Upper lobe of left lung (tissue), 6 donors: ENCODE data around the gene KLHL30. TPM values are rescaled to one million over a fixed set of nuclear protein-coding genes. Genes with fewer than 3 reads are reported as not detected.

Experiments used
- ATAC-seq, 2 donors: fragments of 200-7000 bp; cut with Tn5 transposase; one replicate each; pipeline ENCODE4 v1.9.1; 2022; ENCODE audit warnings: mild to moderate bottlenecking in 2 of 2, moderate library complexity in 2 of 2; ENCODE audit not compliant: low FRiP score in 2 of 2
- DNase-seq, 2 donors: peaks; one replicate each; pipeline ENCODE4 v3.0.0-alpha.2; 2019 to 2020
- H3K27ac ChIP-seq, 4 donors: fragments of 200-600 bp; sonication (generic); one replicate each; pipeline ENCODE4 v1.5.1; 2016 to 2019
- H3K27me3 ChIP-seq, 4 donors: fragments of 200-600 bp; sonication (generic); one replicate each; pipeline ENCODE4 v1.5.1; 2017 to 2019
- H3K36me3 ChIP-seq, 4 donors: fragments of 200-600 bp; sonication (generic); one replicate each; pipeline ENCODE4 v1.5.1; 2016 to 2019
- H3K4me1 ChIP-seq, 4 donors: fragments of 200-600 bp; sonication (generic); one replicate each; pipeline ENCODE4 v1.5.1; 2018 to 2019
- H3K4me3 ChIP-seq, 4 donors: fragments of 200-600 bp; sonication (generic); one replicate each; pipeline ENCODE4 v1.5.1; 2017 to 2019; ENCODE audit warnings: mild to moderate bottlenecking in 2 of 4, moderate library complexity in 1 of 4
- H3K9me3 ChIP-seq, 4 donors: fragments of 200-600 bp; sonication (generic); one replicate each; pipeline ENCODE4 v1.5.1; 2018 to 2019
- EP300 ChIP-seq, 4 donors: sonication (generic); formaldehyde crosslinking; IDR thresholded peaks; one replicate each; pipeline ENCODE4 v1.5.1; 2017; ENCODE audit warnings: antibody characterized with exemption in 4 of 4, control low read depth in 2 of 4
- POLR2A ChIP-seq, 4 donors: fragments of 450-650 bp; IDR thresholded peaks; one replicate each; pipeline ENCODE4 v1.5.1; 2016 to 2017; ENCODE audit warnings: antibody characterized with exemption in 4 of 4, mild to moderate bottlenecking in 2 of 4
- POLR2AphosphoS5 ChIP-seq, 2 donors: sonication (generic); formaldehyde crosslinking; IDR thresholded peaks; one replicate each; pipeline ENCODE4 v1.5.1; 2017; ENCODE audit warnings: antibody characterized with exemption in 2 of 2
- WGBS, 2 donors: methylation state at CpG; one replicate each; pipeline ENCODE4 v1.1.5; 2017 to 2018; 5-methylcytosine and 5-hydroxymethylcytosine counted together
- total RNA-seq, 6 donors: library from RNA; depleted of rRNA in 4 of 6; stranded (reverse); fragments of >200 nt in 4 of 6; gene quantifications; one replicate each; pipeline versions ENCODE4 v1.1.0 to v1.2.1, GENCODE V29; 2016 to 2021
- TF ChIP-seq, protein P1 (sequence below), 6 experiments: fragments of 450-650 bp in 4 of 6; fragments of 200-600 bp in 2 of 6; sonication (generic) in 2 of 6; IDR thresholded peaks; one replicate each; pipeline ENCODE4 v1.5.1; 2016 to 2019; ENCODE audit warnings: antibody characterized with exemption in 6 of 6
- donor health status: DM: no; HTN: no; CAD: no; lungs with moderate emphysema.
- donor health status: DM: no; HTN: yes; CAD: no; lungs with severe emphysema.

KLHL30 gene
- total RNA-seq, 6 donors from 2014 or later: 0.30 to 1.3 (median 0.97) TPM; not detected in 2

DNA sequence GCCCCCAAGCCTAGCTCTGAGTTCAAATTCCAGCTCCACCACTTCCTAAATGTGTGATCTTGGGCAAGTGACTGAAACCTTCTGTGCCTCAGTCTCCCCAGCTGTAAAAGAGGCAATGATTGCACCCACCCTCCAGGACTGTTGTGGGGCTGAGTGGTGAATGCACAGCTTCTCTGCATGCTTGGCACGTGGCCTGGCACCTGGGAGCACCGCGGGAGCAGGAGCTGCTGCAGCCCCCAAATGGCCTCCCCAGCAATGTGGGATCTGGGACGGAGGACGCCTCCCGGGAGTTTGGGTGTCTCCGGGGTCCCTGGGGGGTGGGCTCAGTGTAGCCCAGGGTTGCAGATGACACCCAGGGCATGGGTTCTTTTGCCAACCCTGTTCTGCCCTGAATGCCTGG lies 1.6 kb downstream of the KLHL30 start:
- Histone ChIP-seq H3K4me3 (no peak overlapping the region), H3K36me3 (no peaks in the 10 kb centered on the region), H3K9me3 (no peaks in the 10 kb centered on the region), H3K27ac (no peak overlapping the region), H3K27me3 (no peaks in the 10 kb centered on the region), H3K4me1 (peaks cover 8 to 28% (median 18%) of the 10 kb centered on the region in 4 donors)
- ATAC-seq: no peak
- TF ChIP-seq EP300 (IDR thresholded peaks at IDR 0.05) (no peak), POLR2AphosphoS5 (IDR thresholded peaks at IDR 0.05) (no peak), POLR2A (IDR thresholded peaks at IDR 0.05) (no peak)
- TF ChIP-seq, protein P1, sequence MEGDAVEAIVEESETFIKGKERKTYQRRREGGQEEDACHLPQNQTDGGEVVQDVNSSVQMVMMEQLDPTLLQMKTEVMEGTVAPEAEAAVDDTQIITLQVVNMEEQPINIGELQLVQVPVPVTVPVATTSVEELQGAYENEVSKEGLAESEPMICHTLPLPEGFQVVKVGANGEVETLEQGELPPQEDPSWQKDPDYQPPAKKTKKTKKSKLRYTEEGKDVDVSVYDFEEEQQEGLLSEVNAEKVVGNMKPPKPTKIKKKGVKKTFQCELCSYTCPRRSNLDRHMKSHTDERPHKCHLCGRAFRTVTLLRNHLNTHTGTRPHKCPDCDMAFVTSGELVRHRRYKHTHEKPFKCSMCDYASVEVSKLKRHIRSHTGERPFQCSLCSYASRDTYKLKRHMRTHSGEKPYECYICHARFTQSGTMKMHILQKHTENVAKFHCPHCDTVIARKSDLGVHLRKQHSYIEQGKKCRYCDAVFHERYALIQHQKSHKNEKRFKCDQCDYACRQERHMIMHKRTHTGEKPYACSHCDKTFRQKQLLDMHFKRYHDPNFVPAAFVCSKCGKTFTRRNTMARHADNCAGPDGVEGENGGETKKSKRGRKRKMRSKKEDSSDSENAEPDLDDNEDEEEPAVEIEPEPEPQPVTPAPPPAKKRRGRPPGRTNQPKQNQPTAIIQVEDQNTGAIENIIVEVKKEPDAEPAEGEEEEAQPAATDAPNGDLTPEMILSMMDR (IDR thresholded peaks at IDR 0.05): no peak
- WGBS, 2 donors: 100% methylated on average over 6 of the region's 7 CpGs; no CpG with 5 or more reads in 1 of the 2 donors
- peak in 1 of 2 donors; percentile 72 for DNase-seq

DNA sequence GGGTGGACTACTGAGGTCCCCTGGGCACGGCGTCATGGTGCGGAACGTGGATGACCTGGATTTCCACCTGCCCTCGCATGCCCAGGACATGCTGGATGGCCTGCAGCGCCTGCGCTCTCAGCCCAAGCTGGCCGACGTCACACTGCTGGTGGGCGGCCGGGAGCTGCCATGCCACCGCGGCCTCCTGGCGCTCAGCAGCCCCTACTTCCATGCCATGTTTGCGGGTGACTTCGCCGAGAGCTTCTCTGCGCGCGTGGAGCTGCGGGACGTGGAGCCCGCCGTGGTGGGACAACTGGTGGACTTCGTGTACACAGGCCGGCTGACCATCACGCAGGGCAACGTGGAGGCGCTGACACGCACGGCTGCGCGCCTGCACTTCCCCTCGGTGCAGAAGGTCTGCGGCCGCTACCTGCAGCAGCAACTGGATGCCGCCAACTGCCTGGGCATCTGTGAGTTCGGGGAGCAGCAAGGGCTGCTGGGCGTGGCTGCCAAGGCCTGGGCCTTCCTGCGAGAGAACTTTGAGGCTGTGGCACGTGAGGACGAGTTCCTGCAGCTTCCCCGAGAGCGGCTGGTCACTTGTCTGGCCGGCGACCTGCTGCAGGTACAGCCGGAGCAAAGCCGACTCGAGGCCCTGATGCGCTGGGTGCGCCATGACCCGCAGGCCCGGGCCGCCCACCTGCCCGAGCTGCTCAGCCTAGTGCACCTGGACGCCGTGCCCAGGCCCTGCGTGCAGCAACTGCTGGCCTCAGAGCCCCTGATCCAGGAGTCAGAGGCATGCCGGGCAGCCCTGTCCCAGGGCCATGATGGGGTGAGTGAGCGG lies 2.5 kb downstream of the KLHL30 start:
- Histone ChIP-seq H3K4me1 (peaks cover 8 to 28% (median 18%) of the 10 kb centered on the region in 4 donors), H3K27me3 (no peaks in the 10 kb centered on the region), H3K9me3 (no peaks in the 10 kb centered on the region), H3K36me3 (no peaks in the 10 kb centered on the region), H3K27ac (peak overlapping the region in 1 of 4 donors; percentile 11), H3K4me3 (no peak overlapping the region)
- 92 to 93% methylated on average over 30 to 50 of the region's 60 CpGs for WGBS, 2 donors
- DNase-seq (peak in 1 of 2 donors; percentile 82), ATAC-seq (no peak)
- TF ChIP-seq POLR2A (IDR thresholded peaks at IDR 0.05) (no peak), EP300 (IDR thresholded peaks at IDR 0.05) (no peak), POLR2AphosphoS5 (IDR thresholded peaks at IDR 0.05) (no peak)
- TF ChIP-seq, protein P1 (IDR thresholded peaks at IDR 0.05): no peak

DNA sequence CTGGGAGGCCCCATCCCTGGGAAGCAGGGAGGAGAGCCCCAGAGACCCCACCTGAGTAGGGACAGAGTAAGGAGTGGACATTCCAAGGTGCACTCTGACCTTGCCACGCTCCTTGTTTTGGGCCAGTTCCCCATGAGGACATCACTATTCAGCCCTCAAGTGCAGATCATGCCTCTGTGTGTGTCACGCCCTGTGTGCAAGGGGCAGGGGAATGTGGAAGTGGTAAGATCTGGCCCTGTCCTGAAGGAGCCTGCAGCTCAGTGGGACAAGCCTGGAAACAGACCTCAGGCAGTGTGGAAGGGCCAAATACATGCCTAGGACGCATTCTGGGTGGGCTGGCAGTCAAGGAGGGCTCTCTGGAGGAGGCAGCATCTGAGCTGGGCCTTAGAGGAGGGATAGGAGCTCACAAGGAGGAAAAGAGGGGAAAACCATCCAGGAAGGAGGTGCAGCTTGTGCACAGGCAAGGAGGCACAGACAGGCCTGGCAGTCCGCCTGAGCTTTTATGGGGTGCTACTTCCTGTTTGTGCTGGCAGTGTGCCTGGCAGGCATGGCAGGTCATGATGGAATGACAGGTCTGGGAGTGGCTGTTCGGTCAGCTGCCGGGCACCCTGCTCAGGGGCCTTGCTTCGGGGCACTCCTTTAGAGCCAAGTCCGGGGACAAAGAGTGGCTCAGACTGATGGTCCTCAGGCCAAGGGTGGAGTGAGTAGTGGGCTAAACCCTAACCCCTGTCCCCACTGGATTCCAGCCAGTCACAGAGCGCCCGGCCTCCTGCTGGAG lies 3.3 kb downstream of the KLHL30 start:
- H3K27me3 ChIP-seq: no peaks in the 10 kb centered on the region
- 46 to 61% methylated on average over 4 to 8 of the region's 10 CpGs for WGBS, 2 donors
- H3K4me3 ChIP-seq: no peak overlapping the region
- peaks cover 8 to 28% (median 18%) of the 10 kb centered on the region in 4 donors for H3K4me1 ChIP-seq
- no peaks in the 10 kb centered on the region for H3K36me3 ChIP-seq
- no peaks in the 10 kb centered on the region for H3K9me3 ChIP-seq
- peak; percentile 52 to 64 for DNase-seq
- peak in 1 of 2 donors; percentile 12 for ATAC-seq
- TF ChIP-seq POLR2A (IDR thresholded peaks at IDR 0.05): no peak
- TF ChIP-seq, protein P1 (IDR thresholded peaks at IDR 0.05): no peak
- no peak for TF ChIP-seq POLR2AphosphoS5 (IDR thresholded peaks at IDR 0.05)
- no peak for TF ChIP-seq EP300 (IDR thresholded peaks at IDR 0.05)
- H3K27ac ChIP-seq: peak overlapping the region in 1 of 4 donors; percentile 11

DNA sequence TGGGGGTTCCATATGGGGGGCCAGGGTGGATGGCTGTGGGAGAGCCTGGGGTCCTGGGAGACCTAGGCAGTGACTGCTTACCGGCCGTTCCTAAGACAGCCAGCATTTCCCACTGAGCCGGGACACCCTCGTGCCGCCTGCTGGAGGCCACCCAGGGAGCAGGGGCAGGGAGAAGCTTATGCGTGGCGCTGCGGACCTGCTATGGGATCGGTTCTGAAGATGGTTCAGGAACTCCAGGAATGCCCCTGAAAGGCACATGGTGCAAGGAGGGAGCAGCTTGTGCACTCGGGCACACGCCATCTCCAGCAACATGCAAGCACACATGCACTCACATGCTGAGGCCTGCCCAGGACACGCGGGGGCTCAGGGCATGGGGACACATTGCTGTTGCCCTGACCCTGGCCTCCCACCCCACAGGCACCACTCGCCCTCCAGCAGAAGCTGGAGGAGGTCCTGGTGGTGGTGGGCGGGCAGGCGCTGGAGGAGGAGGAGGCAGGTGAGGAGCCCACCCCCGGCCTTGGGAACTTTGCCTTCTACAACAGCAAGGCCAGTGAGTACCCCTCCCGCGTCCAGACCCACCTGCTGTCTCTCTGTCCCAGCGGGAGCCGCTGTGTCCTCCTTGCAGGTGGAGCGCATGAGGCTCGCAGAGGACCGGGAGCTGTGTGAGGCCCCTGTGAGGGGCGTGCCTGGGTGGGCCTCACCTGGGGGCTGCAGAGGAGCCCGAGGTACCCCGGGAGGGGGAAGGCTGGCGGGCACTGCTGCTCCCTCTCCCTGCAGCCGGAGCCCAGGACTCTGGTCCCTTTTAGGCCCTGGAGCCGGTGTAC lies 4.1 kb downstream of the KLHL30 start:
- ATAC-seq: no peak
- WGBS, 2 donors: 81 to 85% methylated on average over 3 to 27 of the region's 30 CpGs
- peak in 1 of 2 donors; percentile 74 for DNase-seq

More for the DNA sequence above, 4.1 kb downstream of the KLHL30 start:
- H3K27ac ChIP-seq: peak overlapping the region in 1 of 4 donors; percentile 11
- H3K4me3 ChIP-seq: no peak overlapping the region
- no peaks in the 10 kb centered on the region for H3K27me3 ChIP-seq
- no peaks in the 10 kb centered on the region for H3K36me3 ChIP-seq
- TF ChIP-seq POLR2A (IDR thresholded peaks at IDR 0.05): no peak
- TF ChIP-seq EP300 (IDR thresholded peaks at IDR 0.05): no peak
- TF ChIP-seq, protein P1 (IDR thresholded peaks at IDR 0.05): no peak
- no peak for TF ChIP-seq POLR2AphosphoS5 (IDR thresholded peaks at IDR 0.05)
- no peaks in the 10 kb centered on the region for H3K9me3 ChIP-seq
- H3K4me1 ChIP-seq: peaks cover 8 to 28% (median 16%) of the 10 kb centered on the region in 4 donors
